IPS-18c (cell line): Measurements from ENCODE around the gene DNAJB2.

Experiments
- H3K4me3 ChIP-seq: 2 replicates; pipeline ENCODE4 v1.7.0; 2013; ENCODE audit warnings: low read depth, mild to moderate bottlenecking, low read length, moderate library complexity; ENCODE audit not compliant: insufficient read depth
- H3K9me3 ChIP-seq: one replicate; pipeline ENCODE4 v1.6.1; 2013; ENCODE audit warnings: mild to moderate bottlenecking, low read length, moderate library complexity; ENCODE audit not compliant: control insufficient read depth, insufficient read depth

Gene DNAJB2

DNA sequence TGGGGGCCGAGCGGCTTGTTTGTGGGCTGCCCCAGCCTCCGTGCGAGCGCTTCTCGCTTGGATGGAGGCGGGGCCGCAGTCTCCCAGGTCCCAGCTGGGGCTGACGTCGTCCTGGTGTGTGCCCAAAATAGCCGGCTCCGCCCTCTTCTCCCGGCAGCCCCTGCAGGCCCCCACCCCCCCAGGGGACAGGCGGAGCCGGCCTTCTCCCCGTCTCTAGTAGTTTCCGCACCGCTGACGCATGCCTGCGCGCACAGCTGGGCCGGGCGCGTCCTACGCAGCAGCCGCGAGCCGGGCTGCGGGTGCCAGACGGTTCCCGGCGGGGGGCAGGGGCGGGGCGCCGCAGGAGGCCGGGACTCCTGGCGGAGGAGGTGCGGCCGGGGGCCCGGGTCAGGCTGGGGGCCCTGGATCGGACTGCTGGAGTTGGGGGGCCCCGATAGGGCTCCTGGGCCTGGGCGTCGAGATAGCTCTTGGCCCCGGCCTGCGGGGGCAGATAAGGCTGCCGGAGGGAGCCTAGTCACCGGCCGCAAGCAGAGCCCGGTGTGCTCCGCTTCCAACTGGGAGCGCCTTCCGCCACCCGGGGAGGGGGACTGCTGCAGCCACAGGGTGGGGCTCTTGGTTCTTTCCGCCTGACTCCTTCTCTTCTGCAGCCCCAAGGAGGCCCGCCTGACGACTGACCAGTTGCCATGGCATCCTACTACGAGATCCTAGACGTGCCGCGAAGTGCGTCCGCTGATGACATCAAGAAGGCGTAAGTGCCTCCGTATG lies at the start of gene DNAJB2:
Gene DNAJB2 (plus strand): TSS at position 216 of the 765 bp plus-strand sequence. CDS start 468 bp downstream, at position 684.
- H3K9me3 ChIP-seq, result no peaks in the 10 kb centered on the region
- peak within 1 kb of the TSS; percentile 52 for H3K4me3 ChIP-seq

DNA sequence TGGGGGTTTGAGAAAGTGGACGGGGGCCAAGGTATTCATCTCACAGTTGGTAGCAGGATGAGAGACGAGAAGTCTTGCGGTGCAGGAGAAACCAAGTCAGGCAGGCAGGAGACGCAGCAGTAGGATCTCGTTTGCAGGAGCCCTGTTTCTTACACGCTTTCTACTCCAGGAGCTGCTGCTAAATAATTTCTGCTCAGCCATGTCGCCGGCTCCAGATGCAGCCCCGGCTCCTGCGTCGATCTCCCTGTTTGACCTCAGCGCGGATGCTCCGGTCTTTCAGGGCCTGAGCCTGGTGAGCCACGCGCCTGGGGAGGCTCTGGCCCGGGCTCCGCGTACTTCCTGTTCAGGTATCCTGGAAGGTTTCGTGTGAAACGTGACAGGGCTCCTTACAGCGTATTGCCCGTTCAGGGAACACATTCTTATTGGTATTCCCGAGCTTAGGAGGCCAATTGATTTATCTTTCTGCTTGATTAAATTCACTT lies 49.1 kb upstream of the DNAJB2 start:
- no peaks in the 10 kb centered on the region for H3K9me3 ChIP-seq

DNA sequence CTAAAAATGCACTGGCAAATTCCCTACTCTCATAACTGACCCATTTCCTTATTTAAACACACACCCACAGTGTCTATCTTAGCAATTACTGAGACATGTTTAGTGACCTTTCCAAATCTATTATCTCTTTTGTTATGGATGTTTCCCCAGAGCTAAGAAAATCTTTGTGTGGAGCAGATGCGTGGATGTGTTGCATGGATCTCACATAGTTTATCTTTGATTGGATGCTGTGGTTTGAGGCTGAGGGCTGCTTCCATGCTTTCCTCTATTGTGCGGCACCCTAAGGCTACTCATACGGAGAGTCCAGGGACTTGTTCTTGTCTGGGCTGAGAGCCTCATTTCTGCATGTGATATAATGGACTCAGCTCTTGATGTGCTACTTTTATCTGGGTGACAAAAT lies 44.8 kb upstream of the DNAJB2 start:
- H3K9me3 ChIP-seq, result peaks cover 2% of the 10 kb centered on the region
- no peak overlapping the region for H3K4me3 ChIP-seq

More for the DNA sequence above, 49.1 kb upstream of the DNAJB2 start:
- H3K4me3 ChIP-seq, result peak overlapping the region; percentile 88

DNA sequence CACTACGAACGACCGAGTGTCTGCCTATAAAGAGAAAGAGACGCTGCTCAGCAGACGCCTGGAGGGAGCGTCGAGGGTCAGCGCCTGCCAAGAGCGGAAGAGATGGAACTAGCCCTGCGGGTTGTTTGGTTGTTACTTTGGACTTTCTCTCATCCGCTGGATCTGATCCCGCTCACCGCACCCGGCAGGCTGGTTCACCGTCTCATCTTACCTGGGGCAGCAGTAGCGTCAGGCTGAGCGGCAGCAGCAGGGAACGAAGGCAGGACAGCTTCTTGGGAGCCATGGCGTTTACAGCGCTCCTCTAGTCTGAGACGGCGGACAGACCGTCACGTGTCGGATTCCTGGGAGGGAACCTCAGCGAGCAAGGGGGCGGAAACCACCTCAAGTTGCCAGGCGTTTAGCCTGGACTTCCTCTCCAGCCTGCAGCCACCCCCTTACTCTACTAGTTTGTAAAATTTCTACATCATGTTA lies 35.8 kb upstream of the DNAJB2 start:
- H3K4me3 ChIP-seq, result no peak overlapping the region

DNA sequence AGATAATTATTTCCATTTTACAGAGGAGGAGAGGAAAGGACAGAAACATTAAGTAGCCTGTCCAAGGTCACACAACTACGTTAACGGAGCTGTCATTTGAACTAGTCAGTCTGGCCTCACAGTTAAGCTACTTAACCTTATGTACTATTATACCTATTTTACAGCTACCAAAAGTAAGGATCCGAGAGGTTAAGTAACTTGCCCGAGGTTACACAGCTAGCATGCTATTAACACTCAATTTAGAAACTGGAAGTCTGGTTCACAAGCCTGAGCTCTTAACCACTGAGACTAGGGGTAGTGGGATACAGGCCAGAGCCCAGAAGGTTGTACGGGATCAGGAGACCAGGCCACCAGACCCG lies 34.4 kb upstream of the DNAJB2 start:
- Histone ChIP-seq H3K4me3 (peak overlapping the region; percentile 85), H3K9me3 (no peaks in the 10 kb centered on the region)

More for the DNA sequence above, 35.8 kb upstream of the DNAJB2 start:
- no peaks in the 10 kb centered on the region for H3K9me3 ChIP-seq

DNA sequence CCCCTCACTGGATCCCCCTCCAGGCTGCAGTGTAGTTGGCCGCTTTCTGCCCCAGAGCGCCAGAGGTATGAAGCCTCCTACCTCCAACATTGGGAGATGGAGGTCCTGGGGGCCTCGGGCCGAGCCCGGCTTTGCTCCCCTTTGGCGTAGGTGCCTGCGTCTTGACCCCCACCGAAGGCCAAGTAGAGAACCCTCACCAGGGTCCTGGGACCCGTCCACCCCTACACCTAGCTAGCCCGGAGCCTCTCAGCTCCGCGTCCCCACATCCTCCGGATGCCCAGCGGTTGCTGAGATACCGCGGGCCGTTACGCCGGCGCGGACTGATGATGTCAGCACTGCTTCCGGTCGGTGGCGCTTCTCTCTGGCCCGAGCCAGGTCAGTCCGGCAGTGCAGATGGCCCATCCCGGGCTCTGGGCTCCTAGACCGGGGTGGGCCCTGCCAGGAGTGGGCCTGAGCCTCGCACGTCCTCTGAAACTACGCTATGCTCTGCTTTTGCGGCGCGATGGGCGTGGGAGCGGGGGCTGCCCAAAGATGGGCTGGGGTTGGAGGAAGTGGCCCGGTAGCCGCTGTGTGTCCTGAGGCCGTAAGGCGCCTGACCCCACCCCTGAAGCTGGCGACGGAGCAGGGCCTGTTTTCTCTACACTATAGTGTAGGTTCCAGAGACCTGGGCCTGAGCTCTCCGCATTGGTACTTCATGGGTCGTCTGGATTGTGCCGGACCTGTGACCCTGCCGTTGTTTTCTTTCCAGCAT lies 33.8 kb upstream of the DNAJB2 start, which contains the start of the genes GLB1L and STK16:
Gene GLB1L (minus strand): TSS at position 297 of the 751 bp plus-strand sequence. CDS start 1,871 bp downstream, outside the sequence.
Gene STK16 (plus strand): TSS at position 332 of the 751 bp plus-strand sequence. CDS start 521 bp downstream, outside the sequence.
- Histone ChIP-seq H3K9me3 (no peaks in the 10 kb centered on the region), H3K4me3 (peak within 1 kb of the TSS; percentile 85)

DNA sequence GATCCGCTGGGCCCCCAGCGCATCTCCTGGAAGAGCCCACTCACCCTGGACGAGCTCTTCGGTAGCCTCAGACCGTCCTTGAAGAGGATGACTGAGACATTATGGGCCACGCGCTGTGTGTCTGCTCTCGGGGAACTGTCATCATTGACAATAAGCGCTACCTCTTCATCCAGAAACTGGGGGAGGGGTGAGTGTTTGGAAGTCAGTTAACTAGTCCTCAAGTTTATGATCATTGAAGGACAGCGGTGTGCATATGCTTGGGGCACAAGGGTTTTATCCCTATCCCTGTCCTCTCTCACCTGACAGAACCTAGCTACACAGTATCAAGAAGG lies 33.3 kb upstream of the DNAJB2 start:
- H3K4me3 ChIP-seq, result peak overlapping the region; percentile 85
- no peaks in the 10 kb centered on the region for H3K9me3 ChIP-seq

DNA sequence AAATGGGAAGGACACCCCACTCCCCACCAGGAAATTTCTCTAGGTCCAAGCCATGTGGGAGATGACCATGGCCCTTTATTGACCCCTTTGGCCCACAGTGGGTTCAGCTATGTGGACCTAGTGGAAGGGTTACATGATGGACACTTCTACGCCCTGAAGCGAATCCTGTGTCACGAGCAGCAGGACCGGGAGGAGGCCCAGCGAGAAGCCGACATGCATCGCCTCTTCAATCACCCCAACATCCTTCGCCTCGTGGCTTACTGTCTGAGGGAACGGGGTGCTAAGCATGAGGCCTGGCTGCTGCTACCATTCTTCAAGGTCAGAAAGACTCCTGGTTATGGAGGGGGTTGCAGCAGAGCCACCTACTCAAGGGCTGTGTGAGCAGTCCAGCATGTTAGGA lies 32.6 kb upstream of the DNAJB2 start:
- Histone ChIP-seq H3K9me3 (no peaks in the 10 kb centered on the region), H3K4me3 (no peak overlapping the region)

DNA sequence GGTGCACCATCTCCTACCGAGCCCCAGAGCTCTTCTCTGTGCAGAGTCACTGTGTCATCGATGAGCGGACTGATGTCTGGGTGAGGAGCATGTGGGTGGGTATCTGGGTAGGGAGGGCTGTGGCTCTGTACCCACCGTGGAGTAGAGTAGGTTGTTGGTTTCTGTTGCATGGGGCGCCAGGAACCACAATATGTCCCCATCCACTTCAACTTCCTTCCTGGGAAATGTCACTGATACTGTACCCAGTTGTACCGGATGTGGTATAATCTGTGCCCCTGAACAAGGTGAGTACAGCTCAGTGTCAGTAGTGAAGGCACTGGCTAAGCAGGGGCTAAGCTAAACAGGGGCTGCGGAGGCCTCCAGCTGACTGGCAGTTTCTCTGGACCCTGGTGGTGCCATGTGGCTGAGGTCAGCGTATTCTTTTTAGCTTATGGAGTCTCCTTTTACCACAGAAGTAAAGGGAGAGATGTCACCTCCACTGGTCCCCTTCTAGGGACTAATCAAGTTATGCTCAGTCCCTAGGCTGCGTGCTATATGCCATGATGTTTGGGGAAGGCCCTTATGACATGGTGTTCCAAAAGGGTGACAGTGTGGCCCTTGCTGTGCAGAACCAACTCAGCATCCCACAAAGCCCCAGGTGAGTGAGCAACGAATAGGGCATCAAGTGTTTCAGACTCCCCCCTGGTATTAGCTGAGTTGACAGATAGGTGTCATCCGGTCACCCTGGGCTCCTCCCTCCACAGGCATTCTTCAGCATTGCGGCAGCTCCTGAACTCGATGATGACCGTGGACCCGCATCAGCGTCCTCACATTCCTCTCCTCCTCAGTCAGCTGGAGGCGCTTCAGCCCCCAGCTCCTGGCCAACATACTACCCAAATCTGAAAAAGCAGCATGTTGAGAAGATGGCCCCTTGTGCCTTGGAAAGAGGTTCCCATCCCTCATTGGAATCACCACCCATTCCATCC lies 31.2 kb upstream of the DNAJB2 start:
- H3K9me3 ChIP-seq, result no peaks in the 10 kb centered on the region
- H3K4me3 ChIP-seq, result no peak overlapping the region

DNA sequence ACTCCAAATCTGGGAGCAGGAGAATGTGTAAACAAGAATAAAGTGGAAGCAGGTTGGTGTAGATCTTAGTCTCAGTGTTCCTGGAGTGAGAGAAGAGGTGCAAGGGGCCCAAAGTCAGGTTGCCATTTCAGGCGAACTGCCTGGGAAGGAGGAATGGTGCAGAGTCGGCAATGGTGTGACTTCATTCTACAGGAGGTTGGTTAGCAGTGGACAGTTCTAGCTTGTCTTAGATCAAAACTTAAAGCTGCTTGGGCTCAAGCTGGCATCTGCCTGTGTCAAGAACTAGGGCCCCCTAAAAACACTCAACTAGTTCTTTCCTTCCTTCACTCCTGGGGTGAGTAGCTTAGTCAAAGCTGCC lies 30.3 kb upstream of the DNAJB2 start:
- Histone ChIP-seq H3K9me3 (no peaks in the 10 kb centered on the region), H3K4me3 (no peak overlapping the region)

DNA sequence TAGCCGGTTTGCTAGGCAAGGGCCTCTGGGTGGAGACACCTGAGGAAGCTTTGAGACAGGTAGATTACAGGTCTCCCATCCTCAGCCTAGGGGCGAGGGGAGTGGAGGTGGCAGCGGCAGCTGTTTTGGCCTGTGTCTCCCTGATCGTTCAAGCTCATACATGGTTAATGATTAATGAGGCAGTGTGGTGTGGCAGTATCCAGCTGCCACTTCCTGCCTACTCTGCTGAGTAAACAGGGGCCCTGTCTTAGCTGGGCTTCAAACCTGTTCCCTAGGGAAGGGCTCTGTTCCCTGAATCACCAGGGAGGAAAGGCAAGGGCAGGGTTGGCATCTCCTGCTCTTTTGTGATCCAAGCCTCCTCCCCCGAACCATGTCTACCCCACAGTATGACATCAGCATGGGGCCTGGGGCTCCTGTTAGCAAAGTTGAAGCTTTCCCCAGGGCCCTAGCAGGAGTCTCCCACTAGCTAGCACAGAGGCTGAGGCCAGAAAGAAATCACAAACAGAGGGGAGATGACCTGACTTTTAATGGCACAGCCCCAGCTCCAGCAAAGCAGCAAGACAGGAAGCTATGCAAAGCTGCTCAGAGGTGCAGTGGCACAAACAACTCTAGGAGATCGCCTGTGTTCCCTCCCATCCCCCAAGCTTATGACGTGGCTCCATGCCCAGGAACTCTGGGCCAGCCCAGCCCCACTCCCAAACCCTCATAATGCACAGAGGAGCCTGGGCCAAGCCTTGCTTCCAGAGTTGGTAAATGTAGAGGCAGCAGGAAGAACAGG lies 29.8 kb upstream of the DNAJB2 start:
- Histone ChIP-seq H3K4me3 (no peak overlapping the region), H3K9me3 (no peaks in the 10 kb centered on the region)

DNA sequence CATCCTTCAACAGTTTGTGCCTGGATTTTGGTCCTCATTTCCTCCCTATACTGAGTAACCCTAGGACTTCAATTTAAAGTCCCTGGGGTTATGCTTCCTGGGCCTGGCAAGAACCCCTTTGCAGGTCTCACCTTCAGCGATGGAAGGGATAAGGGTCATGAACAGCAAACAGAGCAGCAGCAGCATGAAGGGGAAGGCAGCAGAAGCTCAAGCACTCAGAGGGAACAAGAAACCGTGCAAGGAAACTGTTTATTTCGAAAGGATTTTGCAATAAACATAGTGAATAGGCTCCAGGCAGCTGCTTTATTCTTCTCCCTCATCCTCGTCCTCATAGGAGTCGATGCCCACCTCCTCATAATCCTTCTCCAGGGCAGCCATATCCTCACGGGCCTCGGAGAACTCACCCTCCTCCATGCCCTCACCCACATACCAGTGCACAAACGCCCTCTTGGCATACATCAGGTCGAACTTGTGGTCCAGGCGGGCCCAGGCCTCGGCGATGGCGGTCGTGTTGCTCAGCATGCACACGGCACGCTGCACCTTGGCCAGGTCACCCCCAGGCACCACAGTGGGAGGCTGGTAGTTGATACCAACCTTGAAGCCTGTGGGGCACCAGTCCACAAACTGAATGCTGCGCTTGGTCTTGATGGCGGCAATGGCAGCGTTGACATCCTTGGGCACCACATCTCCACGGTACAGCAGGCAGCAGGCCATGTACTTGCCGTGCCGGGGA lies 29.0 kb upstream of the DNAJB2 start:
- H3K4me3 ChIP-seq, result no peak overlapping the region
- H3K9me3 ChIP-seq, result no peaks in the 10 kb centered on the region

DNA sequence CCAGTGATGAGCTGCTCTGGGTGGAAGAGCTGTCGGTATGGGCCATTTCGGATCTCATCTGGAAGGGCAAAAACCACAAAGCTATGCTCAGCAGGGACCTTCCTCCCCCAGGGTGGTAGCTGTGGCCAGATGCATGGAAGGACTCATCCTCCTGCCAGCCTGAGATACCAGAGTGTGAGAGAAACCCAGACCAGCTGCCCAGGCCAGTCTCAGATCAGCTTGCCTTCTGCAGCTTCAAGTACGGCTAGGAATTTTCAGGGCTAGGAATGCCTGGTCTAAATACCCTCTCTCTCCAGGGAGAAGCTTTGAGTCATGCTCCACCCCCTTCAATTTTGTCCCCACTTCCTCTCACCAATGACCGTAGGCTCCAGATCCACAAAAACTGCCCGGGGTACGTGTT lies 27.5 kb upstream of the DNAJB2 start:
- no peak overlapping the region for H3K4me3 ChIP-seq
- H3K9me3 ChIP-seq, result no peaks in the 10 kb centered on the region

DNA sequence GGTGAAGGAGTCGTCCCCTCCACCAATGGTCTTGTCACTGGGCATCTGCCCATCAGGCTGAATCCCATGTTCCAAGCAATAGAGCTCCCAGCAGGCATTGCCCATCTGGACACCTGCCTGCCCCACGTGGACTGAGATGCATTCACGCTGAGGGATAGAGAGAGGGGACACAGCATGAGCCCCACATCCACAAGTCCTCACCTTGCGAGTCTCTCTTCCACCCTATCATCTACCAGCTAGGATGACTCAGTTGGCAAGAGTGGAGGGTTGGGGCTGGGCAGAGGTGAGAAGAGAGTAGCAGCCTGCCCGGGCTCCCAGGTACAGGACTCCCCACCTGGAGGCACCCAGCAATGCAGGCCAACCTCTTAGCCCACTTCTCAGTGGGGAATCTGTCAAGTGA lies 27.1 kb upstream of the DNAJB2 start:
- Histone ChIP-seq H3K9me3 (no peaks in the 10 kb centered on the region), H3K4me3 (no peak overlapping the region)

DNA sequence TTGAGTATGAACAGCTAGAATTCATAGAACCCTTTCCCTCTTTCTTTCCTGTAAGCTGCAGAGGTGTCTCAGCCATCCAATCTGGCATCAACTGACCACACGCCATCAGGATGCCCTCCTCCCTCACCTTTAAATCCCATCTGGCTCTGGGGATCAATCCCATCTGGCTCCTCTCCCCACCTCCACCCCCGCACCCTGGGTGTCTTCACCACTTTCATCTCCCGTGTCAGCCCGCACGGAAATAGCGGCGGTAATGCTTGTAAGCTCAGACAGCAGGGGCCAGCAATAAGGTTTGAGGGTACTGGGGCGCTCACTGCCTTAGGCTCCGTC lies 26.6 kb upstream of the DNAJB2 start:
- H3K4me3 ChIP-seq, result peak overlapping the region; percentile 45
- no peaks in the 10 kb centered on the region for H3K9me3 ChIP-seq
